ENCODE data around the gene GSS.

The GSS gene

GRCh38 chr20:34993941-34994508 is 38.4 kb upstream of the GSS start:
- DNase-seq, result no peak

DNA sequence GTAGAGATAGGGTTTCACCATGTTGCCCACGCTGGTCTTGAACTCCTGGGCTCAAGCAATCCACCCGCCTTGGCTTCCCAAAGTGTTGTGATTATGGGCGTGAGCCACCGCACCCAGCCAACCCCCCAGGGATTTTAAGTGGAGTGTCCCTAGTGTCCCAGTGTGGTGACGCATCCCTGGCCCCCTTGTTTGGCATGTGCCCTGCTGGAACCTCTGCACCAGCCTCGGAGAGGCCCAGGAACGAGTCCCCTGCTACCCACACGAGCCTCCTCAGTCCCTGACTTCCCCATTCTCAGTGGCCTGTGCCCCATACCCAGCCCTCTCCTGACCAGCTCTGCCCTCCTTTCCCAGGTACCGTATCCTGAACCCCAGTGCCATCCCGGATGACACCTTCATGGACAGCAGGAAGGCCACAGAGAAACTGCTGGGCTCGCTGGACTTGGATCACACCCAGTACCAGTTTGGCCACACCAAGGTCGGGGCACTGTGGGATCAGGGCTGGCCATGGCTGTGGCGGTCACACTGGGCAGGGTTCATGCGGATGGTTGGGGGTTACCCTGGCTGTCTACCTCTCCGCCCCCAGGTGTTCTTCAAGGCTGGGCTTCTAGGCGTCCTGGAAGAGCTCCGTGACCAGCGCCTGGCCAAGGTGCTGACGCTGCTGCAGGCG is 37.3 kb upstream of the GSS start:
- no peak for DNase-seq

DNA sequence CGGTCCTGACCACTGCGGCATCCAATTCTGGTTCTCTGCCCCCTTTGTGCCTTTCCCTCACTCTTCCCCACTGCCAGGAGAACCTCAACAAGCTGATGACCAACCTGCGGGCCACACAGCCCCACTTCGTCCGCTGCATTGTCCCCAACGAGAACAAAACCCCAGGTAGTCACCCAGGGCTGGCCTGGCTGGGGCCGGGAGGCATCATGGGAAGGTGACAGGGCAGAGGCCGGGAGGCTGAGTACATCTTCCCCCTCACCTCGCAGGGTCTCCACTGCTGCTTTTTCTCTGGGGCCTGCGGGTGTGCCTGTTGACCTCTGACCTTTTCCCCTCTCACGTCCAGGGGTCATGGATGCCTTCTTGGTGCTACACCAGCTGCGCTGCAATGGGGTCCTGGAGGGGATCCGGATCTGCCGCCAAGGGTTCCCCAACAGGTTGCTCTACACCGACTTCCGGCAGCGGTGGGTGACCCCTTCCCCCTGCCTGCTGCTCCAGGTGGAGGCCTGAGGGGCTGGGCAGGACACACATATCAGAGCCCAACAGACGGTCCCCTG is 35.1 kb upstream of the GSS start:
- DNase-seq, result no peak

- DNase-seq, result no peak
Measured at GRCh38 chr20:34990231-34990630, 34.6 kb upstream of the GSS start.

DNA sequence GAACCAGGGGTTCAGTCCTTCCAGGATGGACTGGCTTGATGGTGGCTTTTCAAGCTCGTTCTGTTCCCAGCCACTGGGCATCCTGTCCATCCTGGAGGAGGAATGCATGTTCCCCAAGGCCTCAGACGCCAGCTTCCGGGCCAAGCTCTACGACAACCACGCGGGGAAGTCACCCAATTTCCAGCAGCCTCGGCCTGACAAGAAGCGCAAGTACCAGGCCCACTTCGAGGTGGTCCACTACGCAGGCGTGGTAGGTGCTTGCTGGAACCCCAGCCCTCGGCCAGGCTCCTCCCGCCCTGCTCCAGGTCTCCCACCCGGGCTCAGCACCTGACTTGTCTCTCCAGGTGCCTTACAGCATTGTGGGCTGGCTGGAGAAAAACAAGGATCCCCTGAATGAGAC is 34.1 kb upstream of the GSS start:
- DNase-seq, result no peak

- no peak for DNase-seq
Measured at GRCh38 chr20:34989118-34989517, 33.5 kb upstream of the GSS start.

DNA sequence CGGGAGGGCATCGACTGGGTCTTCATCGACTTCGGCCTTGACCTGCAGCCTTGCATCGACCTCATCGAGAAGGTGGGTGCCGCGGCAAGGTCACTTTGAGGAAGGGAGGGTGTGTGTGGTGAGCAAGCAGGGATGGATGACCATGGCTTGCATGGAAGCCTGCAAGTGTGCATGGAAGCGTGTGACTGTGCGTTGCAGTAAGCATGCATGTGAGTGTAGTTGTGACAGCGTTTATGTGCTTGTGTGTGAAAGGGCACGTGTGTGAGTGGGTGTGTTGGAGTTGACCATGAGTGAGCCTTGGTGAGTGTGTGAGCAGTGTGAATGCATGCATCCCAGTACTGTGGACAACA is 32.6 kb upstream of the GSS start:
- DNase-seq, result no peak

GRCh38 chr20:34987288-34988190 is 31.9 kb upstream of the GSS start:
- DNase-seq, result no peak

DNA sequence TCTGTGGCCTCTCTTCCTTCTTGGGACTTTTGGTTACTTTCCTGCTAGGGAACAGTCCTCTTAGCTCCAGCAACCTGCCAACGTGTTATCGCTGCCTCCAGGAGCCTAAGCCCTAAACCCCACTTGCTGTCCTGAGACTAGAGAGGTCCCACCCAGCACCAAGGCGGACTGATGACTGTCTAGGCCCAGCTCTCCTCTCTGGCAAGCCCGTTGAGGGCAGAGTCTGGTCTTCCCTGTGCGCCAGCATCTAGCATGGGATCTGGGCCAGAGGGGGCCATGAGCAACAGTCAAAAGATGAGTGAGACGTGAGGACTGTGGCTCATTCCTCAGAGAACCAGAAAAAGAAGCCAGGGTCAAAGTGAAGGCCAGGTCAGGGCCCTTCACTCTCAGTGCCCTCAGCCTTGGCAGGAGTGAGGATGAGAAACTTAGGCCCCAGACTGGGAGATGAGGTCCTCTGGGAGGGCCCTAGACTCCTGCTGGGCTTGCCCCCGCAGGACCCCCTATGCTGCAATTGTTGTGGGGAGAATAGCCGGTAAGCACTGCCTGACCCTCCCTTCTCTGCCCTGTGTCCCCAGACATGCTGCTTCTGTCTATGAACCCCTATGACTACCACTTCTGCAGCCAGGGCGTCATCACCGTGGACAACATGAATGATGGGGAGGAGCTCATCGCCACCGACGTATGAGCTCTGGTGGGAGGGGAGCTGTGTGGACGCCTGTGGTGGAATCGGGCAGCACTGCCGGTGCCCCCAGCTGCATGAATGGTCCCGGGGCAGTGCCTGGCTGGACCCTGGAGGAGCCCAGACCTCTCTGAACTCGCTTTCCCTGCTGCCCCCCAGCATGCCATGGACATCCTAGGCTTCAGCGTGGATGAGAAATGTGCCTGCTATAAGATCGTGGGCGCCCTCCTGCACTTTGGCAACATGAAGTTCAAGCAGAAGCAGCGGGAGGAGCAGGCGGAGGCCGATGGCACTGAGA is 31.0 kb upstream of the GSS start:
- DNase-seq, result no peak

DNA sequence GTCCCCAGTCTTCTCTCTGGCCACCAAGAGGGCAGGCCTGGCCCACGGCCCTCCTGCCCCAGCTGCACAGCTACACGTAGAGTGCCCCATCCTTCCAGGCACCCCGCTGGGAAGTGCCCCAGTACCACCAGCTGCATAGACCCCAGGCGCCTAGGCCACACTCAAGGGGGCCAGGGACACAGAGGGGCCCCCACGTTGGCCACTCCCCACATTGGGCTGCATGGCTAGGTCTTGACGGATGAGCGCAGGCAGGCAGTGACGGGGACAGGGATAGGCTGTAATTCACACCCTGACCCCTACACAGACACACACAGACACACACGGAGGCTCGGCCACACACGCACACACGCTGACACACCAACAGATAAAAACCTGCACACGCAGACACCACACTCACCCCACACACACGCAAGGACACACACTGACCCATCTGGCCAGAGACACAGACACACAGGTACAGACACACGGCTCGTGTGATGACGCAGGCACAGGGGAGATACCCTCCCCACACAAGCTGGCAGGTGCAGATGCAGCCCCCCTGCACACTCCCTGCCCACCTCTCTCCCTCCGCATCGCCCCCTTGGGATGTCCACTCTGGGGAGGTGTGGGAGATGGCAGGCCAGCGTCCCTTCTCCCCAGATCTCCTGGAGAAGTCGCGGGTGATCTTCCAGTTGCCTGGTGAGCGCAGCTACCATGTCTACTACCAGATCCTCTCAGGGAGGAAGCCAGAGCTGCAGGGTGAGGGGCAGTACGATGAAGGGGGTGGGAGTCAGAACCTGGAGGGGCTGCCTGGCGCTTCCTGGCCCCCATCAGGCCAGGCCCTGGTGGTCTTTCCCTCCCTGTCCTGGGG is 30.1 kb upstream of the GSS start:
- no peak for DNase-seq

DNA sequence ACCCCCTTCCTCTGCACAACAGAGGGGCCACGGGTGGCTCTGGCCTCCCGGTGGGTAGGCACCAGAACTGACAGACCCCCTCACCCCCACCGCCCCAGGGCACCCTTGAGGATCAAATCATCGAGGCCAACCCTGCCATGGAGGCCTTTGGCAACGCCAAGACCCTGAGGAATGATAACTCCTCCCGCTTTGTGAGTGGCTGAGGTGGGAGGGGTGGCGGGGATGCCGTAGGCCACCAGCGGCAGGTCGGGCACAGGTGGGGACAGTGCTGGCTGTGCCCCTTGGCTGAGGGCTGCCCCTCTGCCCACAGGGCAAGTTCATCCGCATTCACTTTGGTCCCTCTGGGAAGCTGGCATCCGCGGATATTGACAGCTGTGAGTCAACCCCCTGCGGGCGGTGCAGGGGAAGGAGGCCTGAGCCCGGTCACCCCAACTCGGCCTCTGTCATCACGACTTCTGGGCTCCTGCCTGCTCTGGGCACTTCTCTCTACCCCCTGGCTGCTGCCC is 29.2 kb upstream of the GSS start:
- no peak for DNase-seq

DNA sequence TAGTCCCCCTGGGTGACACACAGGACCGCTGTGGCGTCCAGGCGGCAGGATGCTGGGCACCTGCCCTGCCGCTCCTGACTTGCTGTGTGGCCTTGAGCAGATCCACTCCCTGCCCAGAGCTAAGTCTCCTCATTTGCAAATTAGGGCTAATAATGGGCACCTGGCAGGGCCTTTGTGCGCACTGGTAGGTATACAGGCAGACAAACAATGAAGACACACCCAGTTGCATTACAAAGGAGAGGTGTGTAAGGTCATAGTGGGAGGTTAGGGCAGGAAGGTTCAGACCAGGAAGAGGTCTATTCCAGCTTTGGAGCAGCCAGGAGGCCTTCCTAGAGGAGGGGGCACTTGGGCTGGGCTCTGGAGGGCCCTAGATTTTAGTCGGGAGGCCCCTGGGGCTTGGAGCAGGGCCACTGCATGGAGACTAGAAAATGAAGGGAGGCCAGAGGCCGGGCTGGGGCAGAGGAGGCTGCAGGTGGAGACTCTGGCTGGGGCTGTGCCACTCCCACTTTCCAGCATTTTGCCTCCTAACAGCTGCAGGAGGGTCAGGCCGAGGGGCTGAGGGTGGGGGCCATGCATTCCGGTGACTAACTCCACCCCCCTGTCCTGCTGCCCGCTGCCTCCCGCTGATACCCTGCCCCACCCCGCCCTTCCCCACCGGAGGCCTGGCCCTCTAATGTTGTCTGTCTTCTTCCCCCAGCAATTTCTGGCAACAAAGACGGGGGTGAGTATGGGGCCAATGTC is 28.6 kb upstream of the GSS start:
- no peak for DNase-seq

DNA sequence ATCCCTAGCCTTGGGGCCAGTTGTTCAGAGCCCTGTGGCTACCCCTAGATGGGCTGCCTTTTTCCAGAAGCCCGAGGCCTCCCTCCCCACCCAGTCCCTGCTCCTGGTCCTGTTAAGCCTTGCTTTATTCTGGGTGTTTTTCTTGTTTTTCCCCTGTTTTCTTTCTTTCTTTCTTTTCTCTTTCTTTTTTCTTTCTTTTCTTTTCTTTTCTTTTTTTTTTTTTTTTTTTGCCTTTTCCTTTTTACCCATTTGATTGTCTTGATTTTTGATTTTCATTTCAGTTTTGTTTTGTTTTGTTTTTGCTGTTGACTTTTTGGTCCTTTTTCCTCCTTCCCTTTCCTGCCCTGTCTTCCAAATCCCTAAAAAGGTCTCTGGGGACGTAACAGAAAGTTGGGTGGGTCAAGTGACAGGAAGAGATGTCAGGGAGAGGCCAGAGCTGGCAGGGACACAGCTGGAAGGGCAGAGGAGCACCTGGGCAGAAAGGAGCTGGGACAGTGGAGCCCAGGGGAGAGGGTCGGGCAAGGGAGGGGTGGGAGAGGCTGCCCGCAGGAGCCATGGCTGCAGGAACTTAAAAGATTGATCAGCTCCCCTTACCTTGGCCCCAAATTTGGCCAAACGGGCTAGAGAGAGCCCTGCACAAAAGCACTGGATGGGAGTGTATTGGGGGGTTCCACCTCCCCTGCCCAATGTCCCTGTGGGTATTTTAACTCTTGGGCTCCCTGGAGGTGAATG is 27.6 kb upstream of the GSS start:
- DNase-seq, result no peak

DNA sequence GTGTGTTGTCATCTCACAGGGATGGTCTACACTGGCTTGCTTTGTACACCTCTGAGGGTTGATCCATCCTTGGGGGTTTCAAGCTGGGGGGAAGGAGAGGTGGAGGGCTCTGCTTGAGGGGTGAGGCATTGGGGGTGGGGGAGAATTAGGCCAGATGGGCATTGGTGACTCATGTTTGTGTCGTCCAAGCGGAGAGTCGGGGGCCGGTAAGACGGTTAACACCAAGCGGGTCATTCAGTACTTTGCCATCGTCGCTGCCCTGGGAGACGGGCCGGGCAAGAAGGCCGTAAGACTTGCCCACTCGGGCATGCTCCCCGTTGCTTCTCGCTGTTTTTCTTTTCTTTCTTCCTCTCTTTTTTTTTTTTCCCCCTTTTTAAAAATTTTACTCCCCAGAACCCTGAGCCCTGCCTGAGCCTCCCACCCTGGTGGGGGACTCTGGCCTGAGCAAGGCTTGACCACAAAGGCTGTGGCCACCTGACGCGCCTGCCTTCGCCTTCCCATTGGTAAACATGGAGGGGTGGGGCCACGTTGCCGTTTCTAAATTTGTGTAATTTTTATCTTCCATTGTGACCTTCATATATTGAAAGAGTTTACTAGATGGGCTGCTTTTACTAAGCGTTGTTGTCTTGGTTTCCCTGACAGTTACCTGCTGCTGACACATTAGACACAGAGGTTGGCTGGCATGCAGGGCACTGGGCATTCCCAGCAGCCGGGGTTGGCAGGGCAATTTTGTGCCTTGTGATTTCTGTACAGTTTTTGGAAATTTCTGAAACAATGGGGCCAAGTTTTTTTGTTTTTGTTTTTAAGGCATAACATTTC is 26.9 kb upstream of the GSS start:
- DNase-seq, result no peak

DNA sequence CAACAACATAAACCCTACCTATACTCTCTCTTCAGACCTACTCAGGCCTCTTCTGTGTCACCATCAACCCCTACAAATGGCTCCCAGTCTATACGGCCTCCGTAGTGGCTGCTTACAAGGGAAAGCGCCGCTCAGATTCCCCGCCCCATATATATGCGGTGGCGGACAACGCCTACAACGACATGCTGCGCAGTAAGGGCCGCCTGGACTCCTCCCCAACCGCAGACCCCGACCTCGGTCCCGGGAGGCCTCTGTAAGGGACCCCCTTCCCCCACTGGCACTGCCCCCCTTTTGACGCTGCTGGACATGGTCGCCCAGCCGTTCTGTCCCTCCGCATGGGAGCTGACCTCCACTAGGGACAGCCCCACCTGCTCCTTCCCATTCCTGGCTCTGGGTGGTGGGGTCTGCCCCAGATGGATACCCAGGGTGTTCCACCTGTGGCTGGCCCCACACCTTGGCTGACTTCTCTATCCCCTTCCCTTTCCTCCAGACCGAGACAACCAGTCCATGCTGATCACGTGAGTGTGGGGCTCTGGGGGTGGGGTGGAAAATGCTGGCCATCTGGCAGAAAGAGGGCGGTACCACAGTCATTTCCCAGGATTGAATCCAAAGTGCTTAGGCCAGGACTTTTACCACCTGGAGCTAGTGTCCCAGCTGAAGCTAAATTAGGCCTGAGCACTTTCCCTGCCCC is 25.1 kb upstream of the GSS start:
- DNase-seq, result no peak

GRCh38 chr20:34979366-34980153 is 24.0 kb upstream of the GSS start:
- no peak for DNase-seq

GRCh38 chr20:34978092-34978744 is 22.6 kb upstream of the GSS start:
- no peak for DNase-seq
